Testis (tissue), 2 donors: ENCODE results near the gene UBC.

Source experiments
- POLR2A ChIP-seq: fragments of 450-650 bp; IDR thresholded peaks from one replicate; pipeline ENCODE4 v1.6.1; 2017; ENCODE audit warnings: antibody characterized with exemption, mild to moderate bottlenecking, moderate library complexity
- TF ChIP-seq, protein P1 (sequence below), 3 experiments: fragments of 450-650 bp in 2 of 3; fragments of 200-600 bp in 1 of 3; sonication (generic) in 1 of 3; IDR thresholded peaks; one replicate each; pipeline ENCODE4 v1.5.1; 2016 to 2019; ENCODE audit warnings: antibody characterized with exemption in 3 of 3, mild to moderate bottlenecking in 2 of 3, moderate library complexity in 1 of 3

GRCh38 chr12:124947561-124948398 lies 33.3 kb upstream of the UBC start:
- TF ChIP-seq, protein P1, sequence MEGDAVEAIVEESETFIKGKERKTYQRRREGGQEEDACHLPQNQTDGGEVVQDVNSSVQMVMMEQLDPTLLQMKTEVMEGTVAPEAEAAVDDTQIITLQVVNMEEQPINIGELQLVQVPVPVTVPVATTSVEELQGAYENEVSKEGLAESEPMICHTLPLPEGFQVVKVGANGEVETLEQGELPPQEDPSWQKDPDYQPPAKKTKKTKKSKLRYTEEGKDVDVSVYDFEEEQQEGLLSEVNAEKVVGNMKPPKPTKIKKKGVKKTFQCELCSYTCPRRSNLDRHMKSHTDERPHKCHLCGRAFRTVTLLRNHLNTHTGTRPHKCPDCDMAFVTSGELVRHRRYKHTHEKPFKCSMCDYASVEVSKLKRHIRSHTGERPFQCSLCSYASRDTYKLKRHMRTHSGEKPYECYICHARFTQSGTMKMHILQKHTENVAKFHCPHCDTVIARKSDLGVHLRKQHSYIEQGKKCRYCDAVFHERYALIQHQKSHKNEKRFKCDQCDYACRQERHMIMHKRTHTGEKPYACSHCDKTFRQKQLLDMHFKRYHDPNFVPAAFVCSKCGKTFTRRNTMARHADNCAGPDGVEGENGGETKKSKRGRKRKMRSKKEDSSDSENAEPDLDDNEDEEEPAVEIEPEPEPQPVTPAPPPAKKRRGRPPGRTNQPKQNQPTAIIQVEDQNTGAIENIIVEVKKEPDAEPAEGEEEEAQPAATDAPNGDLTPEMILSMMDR (IDR thresholded peaks at IDR 0.05): no peak
- no peak for TF ChIP-seq POLR2A
